ENCODE results near the gene DEXI. TPM values are rescaled to one million over a fixed set of nuclear protein-coding genes. Genes with fewer than 3 reads are reported as not detected.

Gene DEXI
- total RNA-seq, 4 donors from 2014 or later = 36.2 to 76.4 (median 56.0) TPM

GRCh38 chr16:10954903-10955302, 12.6 kb upstream of the DEXI start:
- intact Hi-C loops (cut with DNase I; ENCODE audit: low total_unique reads) (no loop called here), in situ Hi-C loops (cut with MboI; ENCODE audit: low pct_ligation_motif_present in 1 of 4, low pct_unique_long_range_greater_than_20kb in 1 of 4, low sequenced_read_pairs in 3 of 4) (loop anchor here in 2 of 4 donors (25.0 kb wide), 2 partner anchors 407 to 582 kb away; a partner anchor contains a TSS)
- Histone ChIP-seq H3K9me3 (no peaks in the 10 kb centered on the region), H3K4me3 (no peak overlapping the region), H3K4me1 (peaks cover 0 to 9% (median 4%) of the 10 kb centered on the region in 4 donors), H3K36me3 (no peaks in the 10 kb centered on the region), H3K27ac (no peak overlapping the region), H3K27me3 (no peaks in the 10 kb centered on the region)
- DNase-seq = no peak
- TF ChIP-seq, protein P1, sequence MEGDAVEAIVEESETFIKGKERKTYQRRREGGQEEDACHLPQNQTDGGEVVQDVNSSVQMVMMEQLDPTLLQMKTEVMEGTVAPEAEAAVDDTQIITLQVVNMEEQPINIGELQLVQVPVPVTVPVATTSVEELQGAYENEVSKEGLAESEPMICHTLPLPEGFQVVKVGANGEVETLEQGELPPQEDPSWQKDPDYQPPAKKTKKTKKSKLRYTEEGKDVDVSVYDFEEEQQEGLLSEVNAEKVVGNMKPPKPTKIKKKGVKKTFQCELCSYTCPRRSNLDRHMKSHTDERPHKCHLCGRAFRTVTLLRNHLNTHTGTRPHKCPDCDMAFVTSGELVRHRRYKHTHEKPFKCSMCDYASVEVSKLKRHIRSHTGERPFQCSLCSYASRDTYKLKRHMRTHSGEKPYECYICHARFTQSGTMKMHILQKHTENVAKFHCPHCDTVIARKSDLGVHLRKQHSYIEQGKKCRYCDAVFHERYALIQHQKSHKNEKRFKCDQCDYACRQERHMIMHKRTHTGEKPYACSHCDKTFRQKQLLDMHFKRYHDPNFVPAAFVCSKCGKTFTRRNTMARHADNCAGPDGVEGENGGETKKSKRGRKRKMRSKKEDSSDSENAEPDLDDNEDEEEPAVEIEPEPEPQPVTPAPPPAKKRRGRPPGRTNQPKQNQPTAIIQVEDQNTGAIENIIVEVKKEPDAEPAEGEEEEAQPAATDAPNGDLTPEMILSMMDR (IDR thresholded peaks at IDR 0.05) = no peak
- TF ChIP-seq POLR2A (IDR thresholded peaks at IDR 0.05) (no peak), POLR2AphosphoS5 (IDR thresholded peaks at IDR 0.05) (no peak), EP300 (IDR thresholded peaks at IDR 0.05; ENCODE audit: low read depth) (no peak)
- 73 to 83% methylated on average over 3 to 7 of the region's 7 CpGs for WGBS, 2 donors (ENCODE audit: low coverage in 1 of 2)

DNA sequence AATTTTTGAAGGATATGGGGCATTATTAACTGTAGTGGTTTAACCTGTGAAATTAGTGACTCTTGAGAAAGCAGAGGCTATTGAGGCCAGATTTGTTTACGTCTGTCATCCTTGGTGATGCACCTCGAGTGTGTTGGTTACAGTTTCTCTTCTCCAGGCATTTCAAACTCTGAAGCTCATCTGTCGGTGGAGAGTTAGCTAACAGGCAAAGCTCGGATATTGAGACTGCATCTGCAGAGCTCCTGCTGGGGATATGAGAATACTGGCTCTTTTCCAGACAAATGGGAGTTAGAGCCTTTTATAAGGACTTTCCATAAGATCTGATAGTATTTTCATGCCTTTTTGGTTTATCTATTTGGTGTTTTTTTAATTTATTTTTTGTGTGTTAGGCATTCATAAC, 8.8 kb upstream of the DEXI start:
- H3K9me3 ChIP-seq = no peaks in the 10 kb centered on the region
- TF ChIP-seq, protein P1 (IDR thresholded peaks at IDR 0.05) = no peak
- TF ChIP-seq POLR2A (IDR thresholded peaks at IDR 0.05) (no peak), EP300 (IDR thresholded peaks at IDR 0.05; ENCODE audit: low read depth) (no peak), POLR2AphosphoS5 (IDR thresholded peaks at IDR 0.05) (no peak)
- WGBS, 2 donors (ENCODE audit: low coverage in 1 of 2) = 50 to 59% methylated on average over 4 of the region's 4 CpGs
- no peaks in the 10 kb centered on the region for H3K36me3 ChIP-seq
- H3K4me1 ChIP-seq = peaks cover 3 to 18% (median 7%) of the 10 kb centered on the region in 4 donors
- in situ Hi-C loops (cut with MboI; ENCODE audit: low pct_ligation_motif_present in 1 of 4, low pct_unique_long_range_greater_than_20kb in 1 of 4, low sequenced_read_pairs in 3 of 4) (loop anchor here in 2 of 4 donors (25.0 kb wide), 2 partner anchors 411 to 586 kb away; a partner anchor contains a TSS), intact Hi-C loops (cut with DNase I; ENCODE audit: low total_unique reads) (no loop called here)
- DNase-seq = no peak
- no peaks in the 10 kb centered on the region for H3K27me3 ChIP-seq
- H3K4me3 ChIP-seq = no peak overlapping the region
- no peak overlapping the region for H3K27ac ChIP-seq

DNA sequence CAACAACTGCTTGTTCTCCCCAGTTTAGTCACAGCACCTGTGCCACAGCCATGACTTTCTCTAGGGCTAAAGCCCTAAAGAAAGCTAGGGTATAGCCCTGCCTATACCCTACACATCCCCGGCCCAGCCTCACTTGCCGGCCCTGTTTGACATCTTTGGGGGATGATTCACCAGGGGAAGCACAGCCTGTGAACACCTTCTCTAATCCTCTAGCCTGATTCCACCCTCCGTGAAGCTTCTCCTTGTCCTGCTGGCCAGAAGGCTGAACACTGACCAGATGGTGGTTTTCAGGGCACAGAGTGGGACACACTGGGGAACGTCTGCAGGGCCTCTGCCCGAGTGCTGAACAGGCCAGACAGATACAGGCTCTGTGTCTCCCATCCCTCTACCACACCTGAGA, 8.1 kb upstream of the DEXI start:
- Histone ChIP-seq H3K4me3 (no peak overlapping the region), H3K36me3 (no peaks in the 10 kb centered on the region), H3K9me3 (no peaks in the 10 kb centered on the region), H3K27ac (no peak overlapping the region), H3K27me3 (no peaks in the 10 kb centered on the region), H3K4me1 (peaks cover 5 to 24% (median 13%) of the 10 kb centered on the region in 4 donors)
- TF ChIP-seq POLR2A (IDR thresholded peaks at IDR 0.05) (no peak), EP300 (IDR thresholded peaks at IDR 0.05; ENCODE audit: low read depth) (no peak), POLR2AphosphoS5 (IDR thresholded peaks at IDR 0.05) (no peak)
- TF ChIP-seq, protein P1 (IDR thresholded peaks at IDR 0.05) = no peak
- no peak for DNase-seq
- in situ Hi-C loops (cut with MboI; ENCODE audit: low pct_ligation_motif_present in 1 of 4, low pct_unique_long_range_greater_than_20kb in 1 of 4, low sequenced_read_pairs in 3 of 4) = loop anchor here in 2 of 4 donors (25.0 kb wide), 2 partner anchors 412 to 587 kb away; a partner anchor contains a TSS
- 73% methylated on average over 5 of the region's 5 CpGs; no CpG with 5 or more reads in 1 of the 2 donors for WGBS, 2 donors (ENCODE audit: low coverage in 1 of 2)
- intact Hi-C loops (cut with DNase I; ENCODE audit: low total_unique reads) = no loop called here

- Histone ChIP-seq H3K36me3 (no peaks in the 10 kb centered on the region), H3K4me1 (peaks cover 9 to 30% (median 17%) of the 10 kb centered on the region in 4 donors), H3K27me3 (no peaks in the 10 kb centered on the region), H3K27ac (no peak overlapping the region), H3K9me3 (no peaks in the 10 kb centered on the region), H3K4me3 (no peak overlapping the region)
- TF ChIP-seq EP300 (IDR thresholded peaks at IDR 0.05; ENCODE audit: low read depth) (no peak), POLR2A (IDR thresholded peaks at IDR 0.05) (no peak), POLR2AphosphoS5 (IDR thresholded peaks at IDR 0.05) (no peak)
- TF ChIP-seq, protein P1 (IDR thresholded peaks at IDR 0.05) = no peak
- intact Hi-C loops (cut with DNase I; ENCODE audit: low total_unique reads) = no loop called here
- DNase-seq = peak; percentile 28
- in situ Hi-C loops (cut with MboI; ENCODE audit: low pct_ligation_motif_present in 1 of 4, low pct_unique_long_range_greater_than_20kb in 1 of 4, low sequenced_read_pairs in 3 of 4) = no loop called here
- WGBS, 2 donors (ENCODE audit: low coverage in 1 of 2) = 73% methylated on average over 3 to 7 of the region's 7 CpGs
These were observed 7.2 kb upstream of the DEXI start for GRCh38 chr16:10949424-10949970.
